8988T (cell line): ENCODE data around the gene CYP3A5.

ENCODE experiments used
- DNase-seq: peaks from one replicate; pipeline ENCODE4 v3.0.0; 2011

Gene CYP3A5

GRCh38 chr7:99605527-99605926, 74.3 kb downstream of the CYP3A5 start:
- no peak for DNase-seq

- DNase-seq = no peak
These were observed 78.0 kb downstream of the CYP3A5 start for GRCh38 chr7:99601656-99602310.

- DNase-seq = no peak
These were observed 80.0 kb downstream of the CYP3A5 start for GRCh38 chr7:99599836-99600235.
